Caco-2 (cell line): ENCODE results near the gene TMEM178A. TPM values are rescaled to one million over a fixed set of nuclear protein-coding genes. Genes with fewer than 3 reads are reported as not detected.

ENCODE experiments used
- BruUV-seq: library from RNA; stranded (reverse); fragments of 400-500 nt; replicated peaks from 2 replicates; lab custom pipeline; 2021; lab: Mats Ljungman, UMichigan
- CTCF ChIA-PET: fragments of 300-600 bp; sonication (Branson Sonifier 250); formaldehyde crosslinking; loops from one replicate; lab custom pipeline; 2022; ENCODE audit warnings: antibody characterized with exemption; lab: Charles Lee
- POLR2A ChIA-PET: fragments of 300-600 bp; sonication (Branson Sonifier 250); formaldehyde crosslinking; loops from one replicate; lab custom pipeline; 2022; ENCODE audit warnings: antibody characterized with exemption; lab: Charles Lee
- DNase-seq, 2 experiments: peaks; one replicate each; pipeline versions ENCODE4 v3.0.0 to v3.0.0-alpha.2; 2020 to 2022
- H3K27me3 ChIP-seq: replicated peaks from 2 replicates; pipeline ENCODE4 v1.6.0; 2011; ENCODE audit warnings: low read length; ENCODE audit not compliant: control insufficient read depth, insufficient read depth
- H3K36me3 ChIP-seq: 2 replicates; pipeline ENCODE4 v1.5.1; 2011; ENCODE audit warnings: low read length; ENCODE audit not compliant: control insufficient read depth, insufficient read depth
- H3K4me1 ChIP-seq: fragments of 250-450 bp; sonication (Bioruptor Pico); 2 replicates; pipeline ENCODE4 v1.5.1; 2020; ENCODE audit warnings: mild to moderate bottlenecking
- H3K4me3 ChIP-seq: 2 replicates; pipeline ENCODE4 v1.5.1; 2011; ENCODE audit warnings: low read depth, mild to moderate bottlenecking, control low read depth, low read length
- H3K9me3 ChIP-seq: fragments of 250-450 bp; sonication (Bioruptor Pico); 2 replicates; pipeline ENCODE4 v1.5.1; 2020; ENCODE audit warnings: mild to moderate bottlenecking, moderate library complexity
- H3K27ac Mint-ChIP-seq: one replicate; pipeline ENCODE4 v1.8.0; 2022; ENCODE audit warnings: mixed read lengths; ENCODE audit not compliant: unreplicated experiment
- H3K27me3 Mint-ChIP-seq: one replicate; pipeline ENCODE4 v1.8.0; 2022; ENCODE audit warnings: mixed read lengths; ENCODE audit not compliant: insufficient read depth, unreplicated experiment
- H3K36me3 Mint-ChIP-seq: one replicate; pipeline ENCODE4 v1.8.0; 2022; ENCODE audit warnings: mild to moderate bottlenecking, mixed read lengths; ENCODE audit not compliant: insufficient read depth, unreplicated experiment
- H3K4me1 Mint-ChIP-seq: one replicate; pipeline ENCODE4 v1.8.0; 2022; ENCODE audit warnings: low read depth, mixed read lengths; ENCODE audit not compliant: unreplicated experiment
- H3K4me3 Mint-ChIP-seq: one replicate; pipeline ENCODE4 v1.8.0; 2022; ENCODE audit warnings: mild to moderate bottlenecking, moderate library complexity, mixed read lengths; ENCODE audit not compliant: unreplicated experiment
- H3K9me3 Mint-ChIP-seq: one replicate; pipeline ENCODE4 v1.8.0; 2022; ENCODE audit warnings: mixed read lengths; ENCODE audit not compliant: unreplicated experiment
- intact Hi-C: fragments of 100-400 bp; cut with micrococcal nuclease; formaldehyde crosslinking; loops from one replicate; pipeline ENCODE4 v1.10.0; 2022; ENCODE audit not compliant: unreplicated experiment
- total RNA-seq: library from RNA; stranded (reverse); gene quantifications from 2 replicates; pipeline ENCODE4 v1.2.3, GENCODE V29; 2022
- TF ChIP-seq, protein P1 (sequence below), 2 experiments: fragments of 200-600 bp in 1 of 2; IDR thresholded peaks; 1 replicate in 1 of 2; 2 replicates in 1 of 2; pipeline versions ENCODE4 v1.5.1 to v1.8.0; 2011 to 2022; ENCODE audit warnings: antibody characterized with exemption in 1 of 2, control low read depth in 1 of 2, inconsistent platforms in 1 of 2, low read depth in 1 of 2, low read length in 1 of 2, mild to moderate bottlenecking in 1 of 2, moderate library complexity in 1 of 2; ENCODE audit not compliant: insufficient read depth in 1 of 2, severe bottlenecking in 1 of 2, unreplicated experiment in 1 of 2

Gene TMEM178A
- total RNA-seq, 1 experiment from 2014 or later: 0.29 TPM

DNA sequence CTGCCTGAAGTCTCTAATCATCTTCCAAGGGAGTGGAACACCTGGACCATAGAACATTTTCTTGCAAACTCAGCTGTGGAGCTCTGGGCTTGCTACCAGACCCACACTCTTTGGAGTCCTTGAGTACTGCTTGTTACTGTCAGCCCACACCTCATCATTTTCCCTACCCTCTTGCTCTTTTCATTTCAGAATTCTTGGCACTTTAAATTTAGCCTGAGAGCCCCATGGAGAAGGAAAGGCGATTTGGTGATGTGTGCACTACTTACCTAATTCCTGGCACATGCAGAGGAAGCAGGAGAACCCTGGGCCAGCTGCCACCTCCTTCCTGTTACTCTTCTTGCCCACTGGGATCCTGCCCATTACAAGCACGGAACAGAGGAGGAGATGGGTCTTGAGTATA, 31.7 kb downstream of the TMEM178A start:
- H3K9me3 Mint-ChIP-seq: peaks cover 28% of the 10 kb centered on the region
- Histone ChIP-seq H3K4me3 (no peak overlapping the region), H3K9me3 (no peaks in the 10 kb centered on the region; the same call in 1 of the 2 replicates), H3K36me3 (no peaks in the 10 kb centered on the region), H3K27me3 (no peaks in the 10 kb centered on the region; the same call in 1 of the 2 replicates), H3K4me1 (no peaks in the 10 kb centered on the region)
- no peaks in the 10 kb centered on the region for H3K4me1 Mint-ChIP-seq
- POLR2A ChIA-PET: interaction anchor here (0.6 kb wide), 1 partner anchor 42 kb away, joined by 3 read pairs; no protein-coding TSS in a partner anchor
- BruUV-seq: no TSS peak
- CTCF ChIA-PET: interaction anchor here (1.1 kb wide), 1 partner anchor 33 kb away, joined by 5 read pairs; no protein-coding TSS in a partner anchor
- H3K27ac Mint-ChIP-seq: no peak overlapping the region
- TF ChIP-seq, protein P1, sequence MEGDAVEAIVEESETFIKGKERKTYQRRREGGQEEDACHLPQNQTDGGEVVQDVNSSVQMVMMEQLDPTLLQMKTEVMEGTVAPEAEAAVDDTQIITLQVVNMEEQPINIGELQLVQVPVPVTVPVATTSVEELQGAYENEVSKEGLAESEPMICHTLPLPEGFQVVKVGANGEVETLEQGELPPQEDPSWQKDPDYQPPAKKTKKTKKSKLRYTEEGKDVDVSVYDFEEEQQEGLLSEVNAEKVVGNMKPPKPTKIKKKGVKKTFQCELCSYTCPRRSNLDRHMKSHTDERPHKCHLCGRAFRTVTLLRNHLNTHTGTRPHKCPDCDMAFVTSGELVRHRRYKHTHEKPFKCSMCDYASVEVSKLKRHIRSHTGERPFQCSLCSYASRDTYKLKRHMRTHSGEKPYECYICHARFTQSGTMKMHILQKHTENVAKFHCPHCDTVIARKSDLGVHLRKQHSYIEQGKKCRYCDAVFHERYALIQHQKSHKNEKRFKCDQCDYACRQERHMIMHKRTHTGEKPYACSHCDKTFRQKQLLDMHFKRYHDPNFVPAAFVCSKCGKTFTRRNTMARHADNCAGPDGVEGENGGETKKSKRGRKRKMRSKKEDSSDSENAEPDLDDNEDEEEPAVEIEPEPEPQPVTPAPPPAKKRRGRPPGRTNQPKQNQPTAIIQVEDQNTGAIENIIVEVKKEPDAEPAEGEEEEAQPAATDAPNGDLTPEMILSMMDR (IDR thresholded peaks at IDR 0.05; ENCODE audit: insufficient read depth in 1 of 2, low read depth in 1 of 2, low read length in 1 of 2, severe bottlenecking in 1 of 2, unreplicated experiment in 1 of 2): no peak
- DNase-seq: no peak
- no peak overlapping the region for H3K4me3 Mint-ChIP-seq
- peaks cover 12% of the 10 kb centered on the region for H3K27me3 Mint-ChIP-seq
- H3K36me3 Mint-ChIP-seq: no peaks in the 10 kb centered on the region
- intact Hi-C loops: loop anchor here (10.0 kb wide), 1 partner anchor 183 kb away; no protein-coding TSS in a partner anchor

DNA sequence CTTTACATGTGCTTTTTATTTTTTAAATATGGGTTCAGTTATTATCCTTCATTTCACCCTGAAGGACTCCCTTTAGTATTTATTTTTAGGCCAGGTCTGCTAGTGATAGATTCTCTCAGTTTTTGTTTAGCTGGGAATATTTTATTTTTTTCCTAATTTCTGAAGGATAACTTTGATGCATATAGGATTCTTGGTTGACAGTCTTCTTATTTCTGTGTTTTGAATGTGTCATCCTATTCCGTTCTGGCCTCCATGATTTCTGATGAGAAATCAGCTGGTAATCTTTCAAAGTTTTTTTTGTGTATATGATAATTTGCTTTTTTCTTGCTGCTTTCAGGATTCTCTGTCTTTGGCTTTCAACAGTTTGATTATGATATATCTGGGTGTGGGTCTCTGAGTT, 35.4 kb downstream of the TMEM178A start:
- no peaks in the 10 kb centered on the region; the same call in 1 of the 2 replicates for H3K27me3 ChIP-seq
- H3K4me1 Mint-ChIP-seq: no peaks in the 10 kb centered on the region
- H3K4me3 Mint-ChIP-seq: no peak overlapping the region
- no peak overlapping the region for H3K27ac Mint-ChIP-seq
- no peaks in the 10 kb centered on the region for H3K36me3 Mint-ChIP-seq
- ChIA-PET POLR2A (no interaction called here), CTCF (no interaction called here)
- H3K4me3 ChIP-seq: no peak overlapping the region
- no TSS peak for BruUV-seq
- peaks cover 7% of the 10 kb centered on the region for H3K27me3 Mint-ChIP-seq
- H3K36me3 ChIP-seq: no peaks in the 10 kb centered on the region
- no peak for DNase-seq
- TF ChIP-seq, protein P1 (IDR thresholded peaks at IDR 0.05; ENCODE audit: insufficient read depth in 1 of 2, low read depth in 1 of 2, low read length in 1 of 2, severe bottlenecking in 1 of 2, unreplicated experiment in 1 of 2): no peak
- no peaks in the 10 kb centered on the region; the same call in 1 of the 2 replicates for H3K9me3 ChIP-seq
- intact Hi-C loops: no loop called here
- no peaks in the 10 kb centered on the region for H3K4me1 ChIP-seq
- peaks cover 31% of the 10 kb centered on the region for H3K9me3 Mint-ChIP-seq

DNA sequence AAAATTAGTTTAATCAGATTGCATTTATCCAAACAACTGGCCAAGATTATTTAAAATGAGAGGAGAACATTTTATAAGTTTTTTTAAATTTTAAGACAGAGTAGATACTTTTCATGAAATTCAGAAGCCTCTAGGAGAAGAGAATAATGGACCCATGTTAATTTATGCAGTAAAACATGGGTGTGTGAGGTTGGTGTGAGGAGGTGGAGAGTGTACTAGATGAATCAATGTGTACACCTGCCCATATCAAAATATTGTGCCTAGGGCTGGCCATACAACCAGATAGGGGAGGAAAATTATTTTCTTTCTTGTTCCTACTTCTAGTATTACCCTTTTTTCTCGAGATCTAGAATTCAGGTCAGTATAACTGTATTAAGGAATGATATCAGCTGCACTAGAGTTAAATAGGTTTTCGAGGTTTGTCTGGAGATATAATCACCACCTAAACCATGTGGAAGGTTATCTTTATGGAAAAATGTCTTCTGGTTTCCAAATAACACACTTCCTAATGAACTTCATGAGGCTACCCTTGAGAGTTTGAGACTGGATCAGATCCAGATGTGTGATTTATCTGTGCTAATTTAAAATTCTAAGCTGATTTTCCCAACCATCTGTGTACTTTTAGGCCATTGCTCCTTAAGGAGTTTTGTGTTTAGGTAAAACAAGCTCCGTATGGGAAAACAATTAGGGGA, 37.6 kb downstream of the TMEM178A start:
- H3K4me1 Mint-ChIP-seq: no peaks in the 10 kb centered on the region
- H3K27ac Mint-ChIP-seq: no peak overlapping the region
- no peak for DNase-seq
- Histone ChIP-seq H3K36me3 (no peaks in the 10 kb centered on the region), H3K9me3 (no peaks in the 10 kb centered on the region; the same call in 1 of the 2 replicates), H3K4me3 (no peak overlapping the region), H3K4me1 (no peaks in the 10 kb centered on the region), H3K27me3 (no peaks in the 10 kb centered on the region)
- no TSS peak for BruUV-seq
- H3K4me3 Mint-ChIP-seq: no peak overlapping the region
- POLR2A ChIA-PET: no interaction called here
- intact Hi-C loops: no loop called here
- CTCF ChIA-PET: no interaction called here
- H3K9me3 Mint-ChIP-seq: peaks cover 39% of the 10 kb centered on the region
- TF ChIP-seq, protein P1 (IDR thresholded peaks at IDR 0.05; ENCODE audit: insufficient read depth in 1 of 2, low read depth in 1 of 2, low read length in 1 of 2, severe bottlenecking in 1 of 2, unreplicated experiment in 1 of 2): no peak
- no peaks in the 10 kb centered on the region for H3K36me3 Mint-ChIP-seq
- H3K27me3 Mint-ChIP-seq: peaks cover 11% of the 10 kb centered on the region
